ENCODE data around the gene LRIG1. TPM values are rescaled to one million over a fixed set of nuclear protein-coding genes. Genes with fewer than 3 reads are reported as not detected.

Gene LRIG1
- total RNA-seq, 1 experiment from 2014 or later, result 24.1 TPM

DNA sequence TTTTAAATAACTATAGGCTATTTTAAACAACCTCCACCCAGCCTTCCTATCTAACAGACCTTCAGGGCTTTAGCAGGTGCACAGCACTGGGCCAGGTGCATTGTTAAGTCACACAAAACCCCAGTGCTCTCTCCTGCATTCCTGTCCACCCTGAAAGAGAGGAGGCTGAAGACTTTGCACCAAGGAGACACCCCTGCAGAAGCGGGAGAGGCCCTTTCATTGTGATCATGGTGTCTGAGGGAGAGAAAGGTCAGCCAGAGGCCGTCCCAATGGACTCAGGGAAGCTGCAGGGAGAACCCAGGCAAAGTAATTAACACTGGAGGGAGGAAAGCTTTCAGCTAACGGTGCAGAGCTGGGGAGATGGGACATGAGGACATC, 5.2 kb downstream of the LRIG1 start:
- Histone ChIP-seq H3K27ac (ENCODE audit: low read depth, low read length, poor library complexity, severe bottlenecking) (no peak overlapping the region), H3K4me3 (ENCODE audit: low read depth, low read length, poor library complexity, severe bottlenecking) (no peak overlapping the region), H3K4me1 (ENCODE audit: insufficient read depth, low read length, poor library complexity, severe bottlenecking) (peaks cover 24% of the 10 kb centered on the region), H3K27me3 (replicated peaks; ENCODE audit: insufficient read depth, low read depth, low read length, poor library complexity) (no peaks in the 10 kb centered on the region), H3K36me3 (ENCODE audit: insufficient read depth, low read length, poor library complexity, severe bottlenecking) (no peaks in the 10 kb centered on the region), H3K9me3 (ENCODE audit: low read depth, low read length, poor library complexity, severe bottlenecking) (no peaks in the 10 kb centered on the region)
- CTCF ChIA-PET, result no interaction called here
- intact Hi-C loops (cut with micrococcal nuclease; ENCODE audit: unreplicated experiment), result loop anchor here (10.0 kb wide), 1 partner anchor 91 kb away; no protein-coding TSS in a partner anchor
- BruUV-seq (replicated peaks), result no TSS peak
- TF ChIP-seq, protein P1, sequence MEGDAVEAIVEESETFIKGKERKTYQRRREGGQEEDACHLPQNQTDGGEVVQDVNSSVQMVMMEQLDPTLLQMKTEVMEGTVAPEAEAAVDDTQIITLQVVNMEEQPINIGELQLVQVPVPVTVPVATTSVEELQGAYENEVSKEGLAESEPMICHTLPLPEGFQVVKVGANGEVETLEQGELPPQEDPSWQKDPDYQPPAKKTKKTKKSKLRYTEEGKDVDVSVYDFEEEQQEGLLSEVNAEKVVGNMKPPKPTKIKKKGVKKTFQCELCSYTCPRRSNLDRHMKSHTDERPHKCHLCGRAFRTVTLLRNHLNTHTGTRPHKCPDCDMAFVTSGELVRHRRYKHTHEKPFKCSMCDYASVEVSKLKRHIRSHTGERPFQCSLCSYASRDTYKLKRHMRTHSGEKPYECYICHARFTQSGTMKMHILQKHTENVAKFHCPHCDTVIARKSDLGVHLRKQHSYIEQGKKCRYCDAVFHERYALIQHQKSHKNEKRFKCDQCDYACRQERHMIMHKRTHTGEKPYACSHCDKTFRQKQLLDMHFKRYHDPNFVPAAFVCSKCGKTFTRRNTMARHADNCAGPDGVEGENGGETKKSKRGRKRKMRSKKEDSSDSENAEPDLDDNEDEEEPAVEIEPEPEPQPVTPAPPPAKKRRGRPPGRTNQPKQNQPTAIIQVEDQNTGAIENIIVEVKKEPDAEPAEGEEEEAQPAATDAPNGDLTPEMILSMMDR (conservative IDR thresholded peaks at IDR 0.05; ENCODE audit: low read depth, low read length), result no peak
- no peak for TF ChIP-seq EZH2 (IDR thresholded peaks at IDR 0.05; ENCODE audit: borderline replicate concordance, low read depth, low read length, poor library complexity, severe bottlenecking)
- no peak for DNase-seq (ENCODE audit: low spot score)
- POLR2A ChIA-PET (ENCODE audit: low non-redundant PET), result no interaction called here

DNA sequence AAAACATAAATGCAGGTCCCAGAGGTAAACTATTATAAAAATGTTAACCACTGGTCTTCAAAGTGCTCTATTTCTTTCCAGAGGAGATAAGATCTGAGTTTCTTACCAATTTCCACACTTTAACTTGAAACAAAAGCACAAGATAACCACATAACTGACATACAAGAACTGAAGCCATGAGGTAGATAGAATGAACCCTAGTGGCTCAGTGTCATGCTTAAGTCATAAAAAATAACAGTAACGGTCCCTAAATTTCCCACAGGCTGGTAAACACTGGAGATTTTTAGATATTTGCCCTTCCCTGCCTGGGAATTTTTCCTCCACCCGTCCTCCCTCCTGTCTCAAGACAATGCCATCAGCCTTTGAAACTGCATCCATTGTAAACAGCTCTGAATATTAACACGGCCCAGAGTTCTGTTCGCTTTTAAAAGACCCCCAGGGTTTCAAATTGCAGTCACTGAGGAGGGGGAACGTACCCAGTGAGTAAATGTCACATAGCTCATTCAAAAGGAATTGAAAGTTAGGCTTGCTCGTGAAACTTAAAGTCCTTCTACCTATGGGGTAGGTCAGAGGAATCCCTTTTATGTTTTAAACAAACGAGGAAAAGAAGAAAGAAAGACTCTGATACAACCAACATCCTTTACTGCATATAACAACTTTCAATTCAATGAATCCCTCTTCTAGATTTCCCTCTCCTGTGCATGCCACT, 5.7 kb downstream of the LRIG1 start:
- Histone ChIP-seq H3K9me3 (ENCODE audit: low read depth, low read length, poor library complexity, severe bottlenecking) (no peaks in the 10 kb centered on the region), H3K36me3 (ENCODE audit: insufficient read depth, low read length, poor library complexity, severe bottlenecking) (no peaks in the 10 kb centered on the region), H3K27me3 (replicated peaks; ENCODE audit: insufficient read depth, low read depth, low read length, poor library complexity) (no peaks in the 10 kb centered on the region), H3K4me1 (ENCODE audit: insufficient read depth, low read length, poor library complexity, severe bottlenecking) (peaks cover 24% of the 10 kb centered on the region), H3K27ac (ENCODE audit: low read depth, low read length, poor library complexity, severe bottlenecking) (no peak overlapping the region), H3K4me3 (ENCODE audit: low read depth, low read length, poor library complexity, severe bottlenecking) (no peak overlapping the region)
- POLR2A ChIA-PET (ENCODE audit: low non-redundant PET), result no interaction called here
- BruUV-seq (replicated peaks), result no TSS peak
- CTCF ChIA-PET, result no interaction called here
- no peak for DNase-seq (ENCODE audit: low spot score)
- intact Hi-C loops (cut with micrococcal nuclease; ENCODE audit: unreplicated experiment), result loop anchor here (10.0 kb wide), 1 partner anchor 90 kb away; no protein-coding TSS in a partner anchor
- TF ChIP-seq, protein P1 (conservative IDR thresholded peaks at IDR 0.05; ENCODE audit: low read depth, low read length), result no peak
- TF ChIP-seq EZH2 (IDR thresholded peaks at IDR 0.05; ENCODE audit: borderline replicate concordance, low read depth, low read length, poor library complexity, severe bottlenecking), result no peak

DNA sequence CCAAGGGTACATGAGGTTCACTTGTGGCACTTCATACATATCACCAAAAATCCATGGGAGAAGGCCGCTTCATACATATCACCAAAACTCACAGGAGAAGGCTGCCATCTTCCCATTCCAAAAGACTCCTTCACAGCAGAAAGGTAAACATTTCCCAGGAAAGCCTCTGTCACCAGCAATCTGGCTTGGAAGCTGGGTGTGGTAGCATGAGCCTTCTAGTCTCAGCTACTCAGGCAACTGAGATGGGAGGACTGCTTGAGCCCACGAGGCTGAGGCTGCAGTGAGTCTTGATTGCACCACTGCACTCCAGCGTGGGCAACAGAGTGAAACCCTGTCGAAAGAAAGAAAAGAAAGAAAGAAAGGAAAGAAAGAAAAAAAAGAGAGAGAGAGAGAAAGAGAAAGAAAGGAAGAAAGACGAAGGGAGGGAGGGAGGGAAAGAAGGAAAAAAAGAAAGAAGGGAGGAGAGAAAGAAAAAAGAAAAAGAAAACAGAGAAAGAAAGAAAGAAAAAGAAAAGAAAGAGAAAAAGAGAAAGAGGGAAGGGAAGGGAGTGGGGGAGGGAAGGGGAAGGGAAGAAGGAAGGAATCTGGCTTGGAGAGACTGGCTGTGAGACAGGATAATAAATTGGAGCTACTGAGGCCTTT, 7.2 kb downstream of the LRIG1 start:
- intact Hi-C loops (cut with micrococcal nuclease; ENCODE audit: unreplicated experiment), result loop anchor here (10.0 kb wide), 1 partner anchor 89 kb away; no protein-coding TSS in a partner anchor
- H3K27ac ChIP-seq (ENCODE audit: low read depth, low read length, poor library complexity, severe bottlenecking), result no peak overlapping the region
- POLR2A ChIA-PET (ENCODE audit: low non-redundant PET), result no interaction called here
- no peaks in the 10 kb centered on the region for H3K27me3 ChIP-seq (replicated peaks; ENCODE audit: insufficient read depth, low read depth, low read length, poor library complexity)
- no peak for DNase-seq (ENCODE audit: low spot score)
- no peaks in the 10 kb centered on the region for H3K9me3 ChIP-seq (ENCODE audit: low read depth, low read length, poor library complexity, severe bottlenecking)
- CTCF ChIA-PET, result no interaction called here
- TF ChIP-seq, protein P1 (conservative IDR thresholded peaks at IDR 0.05; ENCODE audit: low read depth, low read length), result no peak
- no peak for TF ChIP-seq EZH2 (IDR thresholded peaks at IDR 0.05; ENCODE audit: borderline replicate concordance, low read depth, low read length, poor library complexity, severe bottlenecking)
- no peak overlapping the region for H3K4me3 ChIP-seq (ENCODE audit: low read depth, low read length, poor library complexity, severe bottlenecking)
- no TSS peak for BruUV-seq (replicated peaks)
- H3K36me3 ChIP-seq (ENCODE audit: insufficient read depth, low read length, poor library complexity, severe bottlenecking), result no peaks in the 10 kb centered on the region
- H3K4me1 ChIP-seq (ENCODE audit: insufficient read depth, low read length, poor library complexity, severe bottlenecking), result peaks cover 24% of the 10 kb centered on the region

All from A673 (cell line).